SK-N-SH treated with all-trans-retinoic acid at 6 μM for 48 hours (cell line): Measurements from ENCODE around the gene FPGT.

ENCODE experiments used
- ATAC-seq: fragments of 200-7000 bp; cut with Tn5 transposase; 3 replicates; pipeline ENCODE4 v1.9.1; 2020; ENCODE audit warnings: mild to moderate bottlenecking, moderate library complexity
- ARNTL ChIP-seq: fragments of 450-650 bp; formaldehyde crosslinking; IDR thresholded peaks from 2 replicates; pipeline ENCODE4 v1.5.0; 2020; ENCODE audit warnings: low read depth, mild to moderate bottlenecking, moderate library complexity, borderline replicate concordance
- BACH2 ChIP-seq: fragments of 250-450 bp; sonication (Bioruptor Pico); IDR thresholded peaks from 2 replicates; pipeline ENCODE4 v1.9.0; 2021; ENCODE audit warnings: mild to moderate bottlenecking, borderline replicate concordance
- CREB5 ChIP-seq: fragments of 250-450 bp; sonication (Bioruptor Pico); IDR thresholded peaks from 2 replicates; pipeline ENCODE4 v1.5.1; 2020; ENCODE audit warnings: low read depth, mild to moderate bottlenecking, moderate library complexity
- CSDC2 ChIP-seq: fragments of 250-450 bp; sonication (Bioruptor Pico); IDR thresholded peaks from 2 replicates; pipeline ENCODE4 v1.5.0; 2020; ENCODE audit warnings: mild to moderate bottlenecking, moderate library complexity
- ESRRG ChIP-seq: fragments of 250-450 bp; sonication (Bioruptor Pico); IDR thresholded peaks from 2 replicates; pipeline ENCODE4 v1.6.1; 2021; ENCODE audit warnings: mild to moderate bottlenecking
- GLIS3 ChIP-seq: fragments of 250-450 bp; sonication (Bioruptor Pico); IDR thresholded peaks from 2 replicates; pipeline ENCODE4 v1.5.0; 2020; ENCODE audit warnings: mild to moderate bottlenecking, moderate library complexity
- ISL1 ChIP-seq: fragments of 250-450 bp; sonication (Bioruptor Pico); IDR thresholded peaks from 2 replicates; pipeline ENCODE4 v2.1.2; 2022; ENCODE audit warnings: mild to moderate bottlenecking, moderate library complexity
- OSR1 ChIP-seq: fragments of 250-450 bp; sonication (Bioruptor Pico); IDR thresholded peaks from 2 replicates; pipeline ENCODE4 v1.8.0; 2022; ENCODE audit warnings: moderate library complexity, mild to moderate bottlenecking, inconsistent platforms
- POU6F1 ChIP-seq: fragments of 250-450 bp; sonication (Bioruptor Pico); IDR thresholded peaks from 2 replicates; pipeline ENCODE4 v1.8.0; 2021; ENCODE audit warnings: low read depth, mild to moderate bottlenecking, moderate library complexity, borderline replicate concordance
- PPARA ChIP-seq: fragments of 250-450 bp; sonication (Bioruptor Pico); IDR thresholded peaks from 2 replicates; pipeline ENCODE4 v1.5.0; 2020; ENCODE audit warnings: mild to moderate bottlenecking, borderline replicate concordance
- RARB ChIP-seq: fragments of 250-450 bp; sonication (Bioruptor Pico); IDR thresholded peaks from 2 replicates; pipeline ENCODE4 v1.8.0; 2021; ENCODE audit warnings: mild to moderate bottlenecking, moderate library complexity
- SNAI2 ChIP-seq: fragments of 250-450 bp; sonication (Bioruptor Pico); IDR thresholded peaks from 2 replicates; pipeline ENCODE4 v1.5.0; 2020; ENCODE audit warnings: mild to moderate bottlenecking, moderate library complexity
- TCF4 ChIP-seq: fragments of 250-450 bp; sonication (Bioruptor Pico); IDR thresholded peaks from 2 replicates; pipeline ENCODE4 v1.8.0; 2021; ENCODE audit warnings: mild to moderate bottlenecking, moderate library complexity, borderline replicate concordance
- TOX ChIP-seq: fragments of 250-450 bp; sonication (Bioruptor Pico); IDR thresholded peaks from 2 replicates; pipeline ENCODE4 v1.8.0; 2021; ENCODE audit warnings: mild to moderate bottlenecking, moderate library complexity, borderline replicate concordance
- ZC3H10 ChIP-seq: fragments of 250-450 bp; sonication (Bioruptor Pico); IDR thresholded peaks from 2 replicates; pipeline ENCODE4 v1.5.1; 2021; ENCODE audit warnings: mild to moderate bottlenecking, moderate library complexity
- ZFP3 ChIP-seq: fragments of 250-450 bp; sonication (Bioruptor Pico); IDR thresholded peaks from 2 replicates; pipeline ENCODE4 v1.5.0; 2020; ENCODE audit warnings: mild to moderate bottlenecking, moderate library complexity
- ZNF565 ChIP-seq: fragments of 450-650 bp; formaldehyde crosslinking; conservative IDR thresholded peaks from 2 replicates; pipeline ENCODE4 v1.5.0; 2020; ENCODE audit warnings: low read depth, mild to moderate bottlenecking, moderate library complexity
- ZNF70 ChIP-seq: fragments of 450-650 bp; formaldehyde crosslinking; IDR thresholded peaks from 2 replicates; pipeline ENCODE4 v1.5.0; 2020; ENCODE audit warnings: mild to moderate bottlenecking, moderate library complexity
- ZNF8 ChIP-seq: fragments of 450-650 bp; formaldehyde crosslinking; IDR thresholded peaks from 2 replicates; pipeline ENCODE4 v1.5.0; 2020; ENCODE audit warnings: mild to moderate bottlenecking, moderate library complexity
- TF ChIP-seq, protein P1 (sequence below): fragments of 250-450 bp; sonication (Bioruptor Pico); IDR thresholded peaks from 2 replicates; pipeline ENCODE4 v1.5.1; 2021; ENCODE audit warnings: mild to moderate bottlenecking, moderate library complexity
- TF ChIP-seq, protein P2 (sequence below): fragments of 250-450 bp; sonication (Bioruptor Pico); IDR thresholded peaks from 2 replicates; pipeline ENCODE4 v1.8.0; 2020; ENCODE audit warnings: mild to moderate bottlenecking, moderate library complexity, borderline replicate concordance

The FPGT gene

GRCh38 chr1:74199504-74199903 is 1.5 kb downstream of the FPGT start:
- ATAC-seq = no peak
- TF ChIP-seq OSR1 (CRISPR knock-in tag) (no peak), ESRRG (CRISPR knock-in tag) (no peak), ZNF70 (CRISPR knock-in tag) (no peak), CREB5 (CRISPR knock-in tag) (no peak), TCF4 (no peak), ISL1 (CRISPR knock-in tag) (no peak), GLIS3 (CRISPR knock-in tag) (no peak), ZNF565 (CRISPR knock-in tag) (no peak), ARNTL (CRISPR knock-in tag) (no peak), ZC3H10 (CRISPR knock-in tag) (no peak), ZNF8 (CRISPR knock-in tag) (no peak), POU6F1 (no peak)
- TF ChIP-seq, protein P1, sequence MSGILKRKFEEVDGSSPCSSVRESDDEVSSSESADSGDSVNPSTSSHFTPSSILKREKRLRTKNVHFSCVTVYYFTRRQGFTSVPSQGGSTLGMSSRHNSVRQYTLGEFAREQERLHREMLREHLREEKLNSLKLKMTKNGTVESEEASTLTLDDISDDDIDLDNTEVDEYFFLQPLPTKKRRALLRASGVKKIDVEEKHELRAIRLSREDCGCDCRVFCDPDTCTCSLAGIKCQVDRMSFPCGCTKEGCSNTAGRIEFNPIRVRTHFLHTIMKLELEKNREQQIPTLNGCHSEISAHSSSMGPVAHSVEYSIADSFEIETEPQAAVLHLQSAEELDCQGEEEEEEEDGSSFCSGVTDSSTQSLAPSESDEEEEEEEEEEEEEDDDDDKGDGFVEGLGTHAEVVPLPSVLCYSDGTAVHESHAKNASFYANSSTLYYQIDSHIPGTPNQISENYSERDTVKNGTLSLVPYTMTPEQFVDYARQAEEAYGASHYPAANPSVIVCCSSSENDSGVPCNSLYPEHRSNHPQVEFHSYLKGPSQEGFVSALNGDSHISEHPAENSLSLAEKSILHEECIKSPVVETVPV (CRISPR knock-in tag) = no peak
- TF ChIP-seq, protein P2, sequence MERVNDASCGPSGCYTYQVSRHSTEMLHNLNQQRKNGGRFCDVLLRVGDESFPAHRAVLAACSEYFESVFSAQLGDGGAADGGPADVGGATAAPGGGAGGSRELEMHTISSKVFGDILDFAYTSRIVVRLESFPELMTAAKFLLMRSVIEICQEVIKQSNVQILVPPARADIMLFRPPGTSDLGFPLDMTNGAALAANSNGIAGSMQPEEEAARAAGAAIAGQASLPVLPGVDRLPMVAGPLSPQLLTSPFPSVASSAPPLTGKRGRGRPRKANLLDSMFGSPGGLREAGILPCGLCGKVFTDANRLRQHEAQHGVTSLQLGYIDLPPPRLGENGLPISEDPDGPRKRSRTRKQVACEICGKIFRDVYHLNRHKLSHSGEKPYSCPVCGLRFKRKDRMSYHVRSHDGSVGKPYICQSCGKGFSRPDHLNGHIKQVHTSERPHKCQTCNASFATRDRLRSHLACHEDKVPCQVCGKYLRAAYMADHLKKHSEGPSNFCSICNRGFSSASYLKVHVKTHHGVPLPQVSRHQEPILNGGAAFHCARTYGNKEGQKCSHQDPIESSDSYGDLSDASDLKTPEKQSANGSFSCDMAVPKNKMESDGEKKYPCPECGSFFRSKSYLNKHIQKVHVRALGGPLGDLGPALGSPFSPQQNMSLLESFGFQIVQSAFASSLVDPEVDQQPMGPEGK = no peak

- TF ChIP-seq, protein P1 (CRISPR knock-in tag) = no peak
- TF ChIP-seq ISL1 (CRISPR knock-in tag) (no peak), GLIS3 (CRISPR knock-in tag) (no peak), POU6F1 (no peak), ZFP3 (CRISPR knock-in tag) (no peak), PPARA (CRISPR knock-in tag) (no peak), TOX (CRISPR knock-in tag) (no peak), SNAI2 (CRISPR knock-in tag) (no peak), TCF4 (no peak), CREB5 (CRISPR knock-in tag) (no peak), CSDC2 (CRISPR knock-in tag) (no peak), ESRRG (CRISPR knock-in tag) (no peak), ZNF70 (CRISPR knock-in tag) (no peak), ZNF565 (CRISPR knock-in tag) (no peak), RARB (CRISPR knock-in tag) (no peak), BACH2 (CRISPR knock-in tag) (no peak)
- TF ChIP-seq, protein P2 = no peak
Measured at GRCh38 chr1:74205266-74205665, 7.2 kb downstream of the FPGT start.

More at GRCh38 chr1:74205266-74205665, 7.2 kb downstream of the FPGT start:
- ATAC-seq = peak; percentile 75
